HG02642 (cell line): ENCODE measurements around the gene SIGLEC1.

Source experiments
- ATAC-seq: cut with Tn5 transposase; IDR thresholded peaks from one replicate; pipeline ENCODE4 v1.9.1; 2021; ENCODE audit warnings: mild to moderate bottlenecking; ENCODE audit not compliant: unreplicated experiment, poor library complexity

SIGLEC1 gene

DNA sequence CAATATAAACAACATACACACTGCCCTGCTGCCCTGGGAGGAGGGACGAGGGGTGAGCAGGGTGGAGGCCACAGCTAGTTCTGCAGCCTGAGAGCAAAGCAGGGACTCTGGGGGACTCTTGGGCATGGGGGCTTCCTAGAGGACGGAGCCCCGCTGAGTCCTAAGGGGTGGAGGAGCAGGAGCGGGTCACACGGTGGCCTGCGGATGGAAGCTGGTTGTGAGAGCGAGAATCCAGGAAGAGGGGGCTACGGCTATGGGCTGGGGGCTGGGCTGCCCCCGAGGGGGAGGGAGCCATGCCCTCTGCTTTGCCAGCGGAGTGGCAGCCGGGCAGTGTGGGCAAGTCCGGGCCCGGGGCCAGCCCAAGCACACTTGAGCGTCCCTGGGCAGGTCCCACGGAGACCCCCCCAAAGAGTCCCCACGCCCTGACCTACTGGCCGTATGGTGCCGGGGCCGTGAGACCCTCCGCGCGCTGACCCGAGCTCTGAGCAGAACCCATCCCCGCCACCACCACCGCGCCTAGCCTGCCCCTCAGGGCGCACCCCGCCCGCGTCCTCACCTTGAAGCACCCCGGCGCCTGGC is 31.0 kb downstream of the SIGLEC1 start:
- ATAC-seq = no peak

DNA sequence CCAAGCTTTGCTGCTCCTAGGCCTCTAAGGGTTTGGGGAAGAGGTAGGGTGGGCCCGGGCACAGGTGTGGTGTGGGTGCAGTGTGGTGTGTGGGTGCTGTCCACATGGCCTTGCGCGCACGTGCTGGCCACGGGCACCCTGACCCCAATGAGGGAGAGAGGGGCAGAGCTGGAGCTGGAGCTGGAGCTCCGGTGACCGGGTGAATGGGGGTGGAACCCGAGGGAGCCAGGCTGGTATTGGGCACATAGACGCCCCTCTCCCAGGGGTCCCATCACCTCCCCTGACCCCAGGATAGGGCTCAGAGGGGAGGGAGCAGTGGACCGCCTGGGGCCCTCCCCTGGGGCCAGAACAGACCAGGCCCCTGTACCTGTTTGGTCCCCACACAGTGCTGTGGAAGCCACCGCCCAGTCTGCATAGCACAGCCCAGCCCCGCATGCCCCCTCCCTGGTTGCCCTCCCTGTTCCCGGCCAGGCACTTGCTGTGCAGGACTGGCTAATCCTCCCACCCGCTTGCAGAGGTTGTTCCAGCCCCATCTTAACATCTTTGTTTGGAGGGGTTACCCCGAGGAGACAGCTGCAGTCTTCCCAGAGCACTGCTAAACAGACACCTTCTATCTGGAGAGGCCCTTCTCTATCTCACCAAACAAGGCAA is 31.6 kb downstream of the SIGLEC1 start:
- no peak for ATAC-seq

- no peak for ATAC-seq
These were observed 32.4 kb downstream of the SIGLEC1 start for GRCh38 chr20:3679749-3680700.

DNA sequence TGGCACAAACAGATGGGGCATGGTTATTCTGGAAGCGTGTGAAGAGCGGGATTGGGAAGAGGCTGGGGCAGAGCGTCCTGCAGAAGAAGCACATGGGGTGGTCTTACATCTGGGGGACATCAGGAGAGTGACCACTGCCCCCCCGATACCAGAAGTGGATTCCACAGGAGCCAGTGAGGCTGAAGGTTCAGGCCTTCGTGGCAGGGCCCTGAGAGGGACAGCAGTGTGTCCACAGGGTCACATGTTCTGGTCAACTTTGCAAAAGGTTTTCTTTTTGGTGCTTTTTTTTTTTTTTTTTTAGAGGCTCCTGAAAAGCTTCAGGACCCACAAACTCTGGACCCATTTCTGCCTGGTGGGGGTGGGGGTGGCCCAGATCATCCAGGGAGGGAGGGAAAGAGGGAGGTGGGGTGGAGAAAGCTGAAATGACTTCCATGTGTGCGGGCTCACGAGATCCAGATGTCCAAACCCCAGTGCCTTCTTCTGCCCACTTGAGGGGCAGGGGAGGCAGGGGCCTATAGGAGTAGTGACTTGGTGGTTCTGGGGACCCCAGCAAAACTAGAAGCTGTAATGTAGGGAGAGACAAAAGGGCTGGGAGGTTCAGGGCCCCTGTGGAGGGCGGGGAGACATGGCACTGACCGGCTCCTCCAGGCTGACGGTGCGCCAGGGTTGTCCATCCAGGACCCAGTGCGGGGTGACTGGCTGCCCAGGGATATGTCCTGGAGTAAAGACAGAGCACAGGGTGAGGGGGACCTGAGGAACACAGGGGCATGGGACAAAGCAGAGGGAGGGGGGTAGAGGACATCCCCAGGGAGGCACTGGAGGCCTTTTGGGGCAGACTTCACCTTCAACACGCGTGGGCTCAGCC is 33.3 kb downstream of the SIGLEC1 start:
- no peak for ATAC-seq

- ATAC-seq = no peak
These were observed 34.2 kb downstream of the SIGLEC1 start for GRCh38 chr20:3678198-3678597.

- ATAC-seq = no peak
These were observed 34.7 kb downstream of the SIGLEC1 start for GRCh38 chr20:3677733-3678132.

DNA sequence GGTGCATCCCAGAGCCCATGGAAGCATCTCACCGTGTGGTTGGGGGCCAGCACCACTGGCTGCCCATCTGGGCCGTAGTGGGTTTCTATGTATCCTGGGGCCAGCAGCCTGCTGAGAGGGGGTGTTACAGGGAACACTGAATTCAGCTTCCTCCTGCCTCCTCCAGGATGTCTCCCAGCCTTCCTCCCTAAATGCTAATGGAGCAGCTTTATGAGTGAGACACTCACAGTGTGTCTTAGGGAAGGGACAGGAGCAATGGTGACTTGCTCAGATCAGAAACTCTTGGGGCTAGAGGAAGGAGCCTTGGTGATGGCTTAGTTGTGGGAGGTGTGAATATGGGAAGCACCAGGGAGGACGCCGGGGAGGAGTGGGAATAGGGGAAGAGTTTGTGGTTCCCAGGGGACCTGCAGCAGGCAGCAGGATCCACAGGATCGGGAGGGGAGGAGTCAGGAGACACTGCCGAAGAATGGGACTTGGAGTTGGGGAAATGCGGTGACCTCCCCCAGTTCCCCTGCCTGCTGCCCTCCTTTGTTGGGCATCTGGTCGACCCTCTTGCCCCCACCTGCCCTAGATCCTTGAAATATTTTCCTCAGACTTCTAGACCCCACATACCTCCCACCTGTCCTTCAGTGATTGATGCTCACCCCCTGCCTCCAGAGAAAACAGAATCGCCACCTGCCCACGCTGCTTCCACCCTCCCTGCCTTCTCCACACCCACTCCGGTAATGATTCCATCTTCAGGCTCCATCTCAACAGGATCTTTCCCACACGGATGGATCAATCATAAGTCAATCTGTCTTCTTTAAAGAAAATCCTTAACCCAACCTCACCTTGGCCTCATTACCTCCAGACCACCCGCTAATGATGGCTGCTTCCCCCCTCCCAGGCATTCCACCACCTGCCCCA is 37.2 kb downstream of the SIGLEC1 start:
- no peak for ATAC-seq

DNA sequence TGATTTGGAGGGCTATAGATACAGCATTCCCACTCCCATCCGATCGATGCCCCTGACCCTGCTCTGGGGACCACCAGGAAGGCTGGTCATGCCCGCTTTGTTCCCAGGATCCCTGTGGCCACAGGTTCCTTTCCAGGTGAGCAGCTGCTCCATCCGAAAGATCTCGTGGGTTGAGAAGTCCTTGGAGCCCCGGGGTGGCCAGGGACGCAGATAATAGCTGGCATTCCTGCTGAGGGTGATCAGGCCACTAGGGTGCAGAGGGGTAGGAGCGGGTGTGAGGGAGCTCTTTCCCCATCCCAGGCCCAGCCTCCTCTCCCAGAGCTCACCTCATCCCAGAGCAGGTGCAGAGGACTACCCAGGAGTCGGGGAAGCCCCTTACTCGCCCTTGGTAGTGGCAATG is 38.0 kb downstream of the SIGLEC1 start:
- no peak for ATAC-seq

- ATAC-seq = no peak
These were observed 39.0 kb downstream of the SIGLEC1 start for GRCh38 chr20:3673221-3674070.

- ATAC-seq = no peak
These were observed 39.7 kb downstream of the SIGLEC1 start for GRCh38 chr20:3672547-3673171.

DNA sequence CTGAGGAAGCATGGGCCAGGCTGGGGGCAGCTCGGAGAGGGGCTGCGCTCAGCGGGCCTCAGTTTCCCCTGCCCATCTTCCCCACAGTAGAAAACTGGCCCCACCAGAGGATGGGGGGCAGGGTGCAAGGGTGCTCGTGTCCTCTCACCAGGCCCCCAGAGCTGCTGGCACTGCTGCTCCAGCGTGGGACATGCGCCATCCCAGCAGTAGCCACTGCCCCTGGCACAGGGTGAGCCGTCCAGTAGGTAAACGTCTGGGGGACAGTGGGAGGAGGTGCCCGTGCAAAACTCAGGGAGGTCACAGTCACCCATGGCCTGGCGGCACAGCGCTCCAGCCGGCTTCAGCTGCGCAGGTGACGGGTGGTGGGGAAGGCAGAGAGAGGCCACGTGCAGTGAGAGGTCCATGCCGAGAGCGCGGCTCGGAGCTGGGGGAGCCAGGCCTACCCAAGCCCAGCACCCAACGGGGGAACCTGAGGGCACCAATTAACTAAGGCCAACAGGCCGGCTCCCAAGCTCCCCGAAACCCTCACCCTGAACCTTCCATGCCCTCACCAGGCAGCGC is 40.3 kb downstream of the SIGLEC1 start:
- no peak for ATAC-seq

GRCh38 chr20:3670945-3671344 is 41.5 kb downstream of the SIGLEC1 start:
- ATAC-seq = no peak

DNA sequence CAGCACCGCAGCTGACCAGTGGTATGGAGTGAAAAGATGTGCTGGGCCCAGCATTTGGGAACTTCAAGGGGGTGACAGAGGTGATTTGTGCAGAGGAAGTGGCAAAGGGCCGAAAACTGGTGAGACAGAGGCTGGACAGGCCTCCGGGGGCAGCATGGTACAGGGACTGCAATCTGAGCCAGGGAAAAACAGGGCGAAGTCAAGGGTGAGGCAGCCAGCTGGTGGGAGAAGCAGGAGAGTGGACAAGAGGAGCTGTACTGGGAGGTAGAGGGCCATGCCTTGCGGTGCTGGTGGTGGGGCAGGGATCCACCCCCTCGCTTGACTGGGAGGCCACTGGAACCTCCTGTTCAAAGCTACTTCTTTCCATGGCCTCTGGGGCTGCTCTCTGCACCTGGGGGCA is 41.9 kb downstream of the SIGLEC1 start:
- no peak for ATAC-seq

- no peak for ATAC-seq
These were observed 42.6 kb downstream of the SIGLEC1 start for GRCh38 chr20:3669710-3670367.

DNA sequence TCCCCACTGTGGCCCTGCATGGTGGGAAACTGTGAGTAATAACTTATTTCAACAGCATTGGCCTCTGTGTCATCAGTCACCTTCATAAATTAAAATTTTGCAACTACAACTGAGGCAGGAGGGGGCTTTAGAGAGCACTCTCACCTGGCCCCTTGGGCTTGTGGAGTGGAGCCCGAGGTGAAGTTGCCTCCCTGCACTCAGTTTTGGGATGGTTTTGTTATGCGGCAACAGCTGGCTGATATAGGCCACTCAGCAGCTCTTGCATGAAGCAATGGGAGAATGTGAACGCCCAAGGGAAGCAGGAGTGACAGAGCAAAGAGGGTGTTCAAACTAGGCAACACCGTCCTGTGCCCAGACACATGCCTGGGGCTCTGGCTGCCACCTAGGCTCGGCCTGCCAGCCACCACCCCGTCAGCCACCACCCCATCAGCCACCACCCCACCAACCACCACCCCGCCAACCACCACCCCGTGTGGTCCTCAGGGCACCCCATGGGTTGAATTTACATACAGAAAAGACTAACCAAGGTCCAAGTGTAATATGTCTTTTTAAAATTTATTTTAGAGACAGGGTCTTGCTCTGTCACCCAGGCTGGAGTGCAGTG is 44.9 kb downstream of the SIGLEC1 start:
- no peak for ATAC-seq

GRCh38 chr20:3663858-3664257 is 48.5 kb downstream of the SIGLEC1 start:
- no peak for ATAC-seq
